Osteoblast (primary cell): Measurements from ENCODE around the gene OLFML1. TPM values are rescaled to one million over a fixed set of nuclear protein-coding genes. Genes with fewer than 3 reads are reported as not detected.

Experiments used
- DNase-seq: peaks from one replicate; pipeline ENCODE4 v3.0.0; 2011; ENCODE audit warnings: low spot score, mixed read lengths; ENCODE audit not compliant: insufficient read length; ENCODE audit errors: missing footprints
- H2AFZ ChIP-seq: 2 replicates; pipeline ENCODE4 v1.6.0; 2011; ENCODE audit warnings: mild to moderate bottlenecking, low read length
- H3K27ac ChIP-seq: 2 replicates; pipeline ENCODE4 v1.5.1; 2011; ENCODE audit warnings: mild to moderate bottlenecking, low read depth, low read length, moderate library complexity
- H3K27me3 ChIP-seq: 2 replicates; pipeline ENCODE4 v1.6.0; 2012; ENCODE audit warnings: mild to moderate bottlenecking, control low read depth, inconsistent platforms, low read length, moderate library complexity; ENCODE audit not compliant: insufficient read depth
- H3K36me3 ChIP-seq: 2 replicates; pipeline ENCODE4 v1.5.1; 2011; ENCODE audit warnings: mild to moderate bottlenecking, low read length, control low read depth, moderate library complexity; ENCODE audit not compliant: insufficient read depth
- H3K4me1 ChIP-seq: 2 replicates; pipeline ENCODE4 v1.5.1; 2011; ENCODE audit warnings: mild to moderate bottlenecking, low read length, control low read depth, moderate library complexity; ENCODE audit not compliant: insufficient read depth
- H3K4me2 ChIP-seq: 2 replicates; pipeline ENCODE4 v1.6.0; 2011; ENCODE audit warnings: mild to moderate bottlenecking, low read length; ENCODE audit not compliant: insufficient read depth
- H3K4me3 ChIP-seq: fragments of 200-600 bp; sonication (generic); 3 replicates; pipeline ENCODE4 v1.5.1; 2012; ENCODE audit warnings: mild to moderate bottlenecking, low read length, inconsistent platforms; ENCODE audit not compliant: insufficient read depth
- H3K79me2 ChIP-seq: 2 replicates; pipeline ENCODE4 v1.6.0; 2012; ENCODE audit warnings: mild to moderate bottlenecking, low read length, control low read depth, inconsistent platforms; ENCODE audit not compliant: insufficient read depth
- H3K9me3 ChIP-seq: 2 replicates; pipeline ENCODE4 v1.5.1; 2011; ENCODE audit warnings: low read depth, low read length, control low read depth
- H4K20me1 ChIP-seq: 2 replicates; pipeline ENCODE4 v1.6.0; 2012; ENCODE audit warnings: mild to moderate bottlenecking, low read length, control low read depth; ENCODE audit not compliant: insufficient read depth
- CTCF ChIP-seq: IDR thresholded peaks from 2 replicates; pipeline ENCODE4 v1.5.1; 2011; ENCODE audit warnings: mild to moderate bottlenecking, low read depth, low read length, moderate library complexity; ENCODE audit errors: extremely low read depth
- total RNA-seq: library from RNA; depleted of rRNA; stranded (reverse); fragments of >200 nt; gene quantifications from 2 replicates; pipeline ENCODE4 v1.2.3, GENCODE V29; 2012

OLFML1 gene
- total RNA-seq, 1 donor = 20.3 TPM

- H3K4me2 ChIP-seq = peak overlapping the region; percentile 51
- peak overlapping the region; percentile 2 for H3K4me3 ChIP-seq
- H3K36me3 ChIP-seq = no peaks in the 10 kb centered on the region
- no peak overlapping the region for H2AFZ ChIP-seq
- H3K27ac ChIP-seq = no peak overlapping the region
- DNase-seq = no peak
- H3K79me2 ChIP-seq = no peaks in the 10 kb centered on the region
- no peaks in the 10 kb centered on the region for H3K9me3 ChIP-seq
- H3K27me3 ChIP-seq = peaks cover 2% of the 10 kb centered on the region
- no peaks in the 10 kb centered on the region for H4K20me1 ChIP-seq
- no peak for TF ChIP-seq CTCF
- H3K4me1 ChIP-seq = no peaks in the 10 kb centered on the region
These were observed 39.3 kb downstream of the OLFML1 start for GRCh38 chr11:7524462-7525235.

GRCh38 chr11:7525424-7525823 lies 40.1 kb downstream of the OLFML1 start:
- Histone ChIP-seq H3K4me3 (no peak overlapping the region), H3K9me3 (no peaks in the 10 kb centered on the region), H2AFZ (no peak overlapping the region), H3K79me2 (no peaks in the 10 kb centered on the region), H3K4me2 (no peak overlapping the region), H3K36me3 (no peaks in the 10 kb centered on the region), H3K27ac (no peak overlapping the region), H3K27me3 (peaks cover 2% of the 10 kb centered on the region), H3K4me1 (no peaks in the 10 kb centered on the region), H4K20me1 (no peaks in the 10 kb centered on the region)
- no peak for TF ChIP-seq CTCF
- no peak for DNase-seq

GRCh38 chr11:7527029-7527428 lies 41.7 kb downstream of the OLFML1 start:
- TF ChIP-seq CTCF = no peak
- Histone ChIP-seq H3K4me2 (no peak overlapping the region), H3K4me1 (no peaks in the 10 kb centered on the region), H3K9me3 (no peaks in the 10 kb centered on the region), H3K79me2 (no peaks in the 10 kb centered on the region), H4K20me1 (no peaks in the 10 kb centered on the region), H3K4me3 (no peak overlapping the region), H3K27me3 (peaks cover 2% of the 10 kb centered on the region), H3K36me3 (no peaks in the 10 kb centered on the region), H2AFZ (no peak overlapping the region), H3K27ac (no peak overlapping the region)
- no peak for DNase-seq

GRCh38 chr11:7528514-7529049 lies 43.3 kb downstream of the OLFML1 start:
- Histone ChIP-seq H3K79me2 (no peaks in the 10 kb centered on the region), H3K27ac (no peak overlapping the region), H4K20me1 (no peaks in the 10 kb centered on the region), H2AFZ (no peak overlapping the region), H3K4me3 (no peak overlapping the region), H3K36me3 (no peaks in the 10 kb centered on the region), H3K4me2 (no peak overlapping the region), H3K9me3 (no peaks in the 10 kb centered on the region), H3K27me3 (peaks cover 2% of the 10 kb centered on the region), H3K4me1 (no peaks in the 10 kb centered on the region)
- no peak for TF ChIP-seq CTCF
- DNase-seq = no peak
